ENCODE data around the gene STX3.

Gene STX3

GRCh38 chr11:59728913-59729312 is 26.3 kb upstream of the STX3 start:
- H3K4me3 Mint-ChIP-seq = no peak overlapping the region
- H3K36me3 Mint-ChIP-seq (ENCODE audit: low read depth) = no peaks in the 10 kb centered on the region
- no peak for DNase-seq
- no peak overlapping the region for H3K27ac Mint-ChIP-seq
- H3K9me3 Mint-ChIP-seq = peaks cover 3% of the 10 kb centered on the region
- no peaks in the 10 kb centered on the region for H3K4me1 Mint-ChIP-seq
- H3K27me3 Mint-ChIP-seq (ENCODE audit: low read depth, poor library complexity) = peaks cover 5% of the 10 kb centered on the region
- no peak for TF ChIP-seq CTCF (IDR thresholded peaks at IDR 0.05)

- Mint-ChIP-seq H3K4me3 (no peak overlapping the region), H3K27me3 (ENCODE audit: low read depth, poor library complexity) (peaks cover 5% of the 10 kb centered on the region), H3K36me3 (ENCODE audit: low read depth) (no peaks in the 10 kb centered on the region), H3K27ac (no peak overlapping the region), H3K4me1 (no peaks in the 10 kb centered on the region), H3K9me3 (peaks cover 3% of the 10 kb centered on the region)
- no peak for DNase-seq
- no peak for TF ChIP-seq CTCF (IDR thresholded peaks at IDR 0.05)
Observed at GRCh38 chr11:59729834-59730233, 25.3 kb upstream of the STX3 start.

GRCh38 chr11:59730896-59731565 is 24.1 kb upstream of the STX3 start:
- H3K4me3 Mint-ChIP-seq = no peak overlapping the region
- peaks cover 3% of the 10 kb centered on the region for H3K9me3 Mint-ChIP-seq
- peaks cover 5% of the 10 kb centered on the region for H3K27me3 Mint-ChIP-seq (ENCODE audit: low read depth, poor library complexity)
- no peaks in the 10 kb centered on the region for H3K4me1 Mint-ChIP-seq
- no peak for DNase-seq
- no peak overlapping the region for H3K27ac Mint-ChIP-seq
- no peaks in the 10 kb centered on the region for H3K36me3 Mint-ChIP-seq (ENCODE audit: low read depth)
- no peak for TF ChIP-seq CTCF (IDR thresholded peaks at IDR 0.05)

- TF ChIP-seq CTCF (IDR thresholded peaks at IDR 0.05) = no peak
- no peak for DNase-seq
- H3K9me3 Mint-ChIP-seq = no peaks in the 10 kb centered on the region
- H3K4me1 Mint-ChIP-seq = no peaks in the 10 kb centered on the region
- peaks cover 6% of the 10 kb centered on the region for H3K27me3 Mint-ChIP-seq (ENCODE audit: low read depth, poor library complexity)
- H3K36me3 Mint-ChIP-seq (ENCODE audit: low read depth) = no peaks in the 10 kb centered on the region
- H3K27ac Mint-ChIP-seq = no peak overlapping the region
- no peak overlapping the region for H3K4me3 Mint-ChIP-seq
Observed at GRCh38 chr11:59746111-59746510, 9.1 kb upstream of the STX3 start.

GRCh38 chr11:59753650-59754493 is 1.3 kb upstream of the STX3 start:
- H3K27me3 Mint-ChIP-seq (ENCODE audit: low read depth, poor library complexity) = peaks cover 7% of the 10 kb centered on the region
- no peaks in the 10 kb centered on the region for H3K9me3 Mint-ChIP-seq
- peak overlapping the region; percentile 93 for H3K4me3 Mint-ChIP-seq
- DNase-seq = peak; percentile 90
- peaks cover 34% of the 10 kb centered on the region for H3K4me1 Mint-ChIP-seq
- H3K27ac Mint-ChIP-seq = no peak overlapping the region
- TF ChIP-seq CTCF (IDR thresholded peaks at IDR 0.05) = peak; percentile 93
- H3K36me3 Mint-ChIP-seq (ENCODE audit: low read depth) = no peaks in the 10 kb centered on the region

Data from nephron progenitor cell (in vitro differentiated cells).